HuH-7.5 (cell line): ENCODE data around the gene WDFY2.
"Not testable (repeated sequence)": the region's sequence is repeated elsewhere in the genome, so short reads cannot be mapped to it uniquely, and the experiment has no call there.

Experiments used
- DNase-seq: peaks from one replicate; pipeline ENCODE4 v3.0.0; 2011; ENCODE audit warnings: low spot score

WDFY2 gene, protein sequence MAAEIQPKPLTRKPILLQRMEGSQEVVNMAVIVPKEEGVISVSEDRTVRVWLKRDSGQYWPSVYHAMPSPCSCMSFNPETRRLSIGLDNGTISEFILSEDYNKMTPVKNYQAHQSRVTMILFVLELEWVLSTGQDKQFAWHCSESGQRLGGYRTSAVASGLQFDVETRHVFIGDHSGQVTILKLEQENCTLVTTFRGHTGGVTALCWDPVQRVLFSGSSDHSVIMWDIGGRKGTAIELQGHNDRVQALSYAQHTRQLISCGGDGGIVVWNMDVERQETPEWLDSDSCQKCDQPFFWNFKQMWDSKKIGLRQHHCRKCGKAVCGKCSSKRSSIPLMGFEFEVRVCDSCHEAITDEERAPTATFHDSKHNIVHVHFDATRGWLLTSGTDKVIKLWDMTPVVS

DNA sequence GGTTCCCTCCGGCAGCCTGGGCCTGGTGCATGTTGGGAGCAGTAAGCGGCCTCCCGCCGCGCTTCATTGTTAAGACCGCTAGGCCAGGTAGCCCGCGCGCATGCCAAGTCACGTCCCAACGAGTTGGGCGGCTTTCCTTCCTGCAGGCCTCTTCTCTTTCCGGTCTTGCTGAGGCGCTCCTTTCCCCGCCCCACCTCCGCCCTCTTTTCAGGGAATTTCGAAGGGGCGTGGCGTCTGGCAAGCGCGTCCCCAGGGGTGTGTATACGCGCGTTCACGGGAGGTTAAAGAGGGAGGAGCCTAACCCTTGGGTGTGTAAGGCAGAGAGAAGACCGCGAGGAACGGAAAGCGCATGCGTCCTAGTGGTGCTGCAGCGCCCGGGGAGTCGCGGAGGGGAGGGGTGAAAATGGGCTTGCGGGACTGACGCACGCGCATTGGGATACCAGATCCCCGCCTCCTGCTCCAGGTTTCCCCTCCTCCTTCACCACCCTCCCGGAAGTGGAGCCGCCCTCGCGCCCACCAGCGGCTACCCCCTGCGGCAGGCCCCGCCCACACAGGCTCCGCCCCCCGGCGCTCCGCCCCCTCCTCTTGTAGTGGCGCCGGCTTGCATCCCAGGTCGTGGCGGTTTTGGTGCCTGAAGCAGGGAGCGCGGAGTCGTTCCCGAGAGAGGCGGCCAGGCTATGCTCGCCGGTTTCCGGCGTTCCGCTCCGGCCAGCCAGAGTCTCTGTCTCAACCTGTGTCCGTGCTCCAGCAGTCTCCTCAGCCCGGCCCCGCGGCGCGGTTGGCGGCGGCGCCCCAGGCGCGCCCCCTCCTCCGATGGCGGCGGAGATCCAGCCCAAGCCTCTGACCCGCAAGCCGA, at the start of gene WDFY2:
Gene WDFY2 (plus strand): TSS at position 588 of the 856 bp plus-strand sequence. CDS start 226 bp downstream, at position 814.
- peak; percentile 80 for DNase-seq

DNA sequence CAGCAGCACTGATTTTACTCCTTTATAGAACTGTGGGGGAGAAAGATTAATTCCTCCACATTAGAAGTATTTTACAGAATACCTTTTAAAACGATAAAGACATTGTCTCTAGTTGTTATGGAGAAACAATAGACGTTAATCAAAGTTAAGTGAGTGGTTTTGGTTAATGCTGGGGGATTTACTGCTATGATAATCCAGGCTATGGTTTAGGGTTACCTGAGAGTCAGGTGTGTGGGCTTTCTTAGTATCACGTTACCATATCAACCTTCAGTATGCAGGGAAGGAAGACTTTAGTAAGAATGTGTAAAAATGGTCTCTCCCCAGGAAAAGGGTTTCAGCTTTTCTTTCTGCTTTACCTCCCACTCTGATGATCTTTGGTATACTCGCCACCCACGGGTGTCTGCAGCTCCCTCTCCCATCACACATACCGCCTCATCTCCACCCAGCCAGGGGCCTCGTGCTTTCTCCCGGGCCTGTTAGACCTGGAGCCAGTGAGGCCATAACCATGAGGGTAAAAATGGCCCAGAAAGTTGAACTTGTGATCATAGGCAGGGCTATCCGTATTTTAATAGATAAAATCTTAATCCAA, 45.6 kb upstream of the WDFY2 start:
- DNase-seq, result no peak

DNA sequence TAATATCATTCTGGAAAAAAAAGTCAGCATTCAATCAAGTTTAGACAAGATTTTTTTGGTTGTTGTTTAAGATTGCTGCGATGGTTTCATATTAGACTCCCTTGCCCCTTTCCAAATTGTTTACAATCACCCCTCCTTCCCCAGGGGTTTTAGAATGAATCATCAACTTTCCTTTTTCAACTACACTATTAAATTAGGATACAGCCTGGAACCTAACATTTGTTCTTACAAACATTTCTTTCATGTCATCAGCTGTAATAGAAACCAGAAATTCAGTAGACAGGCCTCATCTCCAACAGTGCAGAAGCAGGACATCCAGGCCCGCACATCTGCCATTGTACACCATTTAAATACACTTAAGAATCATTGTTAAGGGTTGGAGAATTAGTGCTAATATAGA, 44.4 kb upstream of the WDFY2 start:
- DNase-seq, result no peak

DNA sequence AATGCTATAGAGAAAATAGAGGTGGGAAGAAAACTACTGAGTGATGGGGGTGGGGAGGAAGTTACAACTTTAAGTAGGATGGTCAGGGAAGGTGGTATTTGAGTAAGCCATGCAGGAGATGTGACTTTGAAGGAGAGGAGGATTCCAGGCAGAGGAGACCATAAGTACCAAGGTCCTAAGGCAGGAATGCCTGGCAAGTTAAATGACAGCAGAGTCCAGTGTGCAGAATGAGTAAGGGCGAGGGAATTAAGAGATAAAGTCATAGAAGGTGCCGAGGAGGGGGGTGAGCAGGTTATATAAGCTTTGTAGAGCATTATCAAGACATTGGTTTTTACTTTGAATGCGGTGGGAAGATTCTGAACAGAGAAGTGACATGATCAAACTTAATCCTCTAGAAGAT, 43.2 kb upstream of the WDFY2 start:
- DNase-seq, result no peak

DNA sequence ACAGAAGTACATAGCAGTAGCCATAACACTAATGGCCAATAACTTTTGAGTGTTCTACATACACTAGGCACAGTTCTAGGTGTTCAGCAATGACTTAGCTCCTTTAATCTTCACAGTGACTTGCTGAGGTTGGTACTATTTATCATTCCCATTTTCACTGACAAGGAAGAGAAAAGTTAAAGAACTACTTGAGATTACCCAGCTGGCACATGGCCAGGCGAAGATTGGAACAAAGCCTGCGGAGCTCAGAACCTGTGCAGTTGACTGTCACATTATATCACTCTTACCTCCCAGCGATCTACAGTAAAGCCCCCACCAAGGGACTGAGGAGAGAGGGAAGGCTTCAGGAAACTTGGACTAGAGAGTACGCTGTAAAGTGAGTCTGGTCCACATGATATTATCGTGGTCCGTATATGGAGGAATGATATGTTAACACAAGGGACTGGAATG, 42.4 kb upstream of the WDFY2 start:
- DNase-seq, result no peak

DNA sequence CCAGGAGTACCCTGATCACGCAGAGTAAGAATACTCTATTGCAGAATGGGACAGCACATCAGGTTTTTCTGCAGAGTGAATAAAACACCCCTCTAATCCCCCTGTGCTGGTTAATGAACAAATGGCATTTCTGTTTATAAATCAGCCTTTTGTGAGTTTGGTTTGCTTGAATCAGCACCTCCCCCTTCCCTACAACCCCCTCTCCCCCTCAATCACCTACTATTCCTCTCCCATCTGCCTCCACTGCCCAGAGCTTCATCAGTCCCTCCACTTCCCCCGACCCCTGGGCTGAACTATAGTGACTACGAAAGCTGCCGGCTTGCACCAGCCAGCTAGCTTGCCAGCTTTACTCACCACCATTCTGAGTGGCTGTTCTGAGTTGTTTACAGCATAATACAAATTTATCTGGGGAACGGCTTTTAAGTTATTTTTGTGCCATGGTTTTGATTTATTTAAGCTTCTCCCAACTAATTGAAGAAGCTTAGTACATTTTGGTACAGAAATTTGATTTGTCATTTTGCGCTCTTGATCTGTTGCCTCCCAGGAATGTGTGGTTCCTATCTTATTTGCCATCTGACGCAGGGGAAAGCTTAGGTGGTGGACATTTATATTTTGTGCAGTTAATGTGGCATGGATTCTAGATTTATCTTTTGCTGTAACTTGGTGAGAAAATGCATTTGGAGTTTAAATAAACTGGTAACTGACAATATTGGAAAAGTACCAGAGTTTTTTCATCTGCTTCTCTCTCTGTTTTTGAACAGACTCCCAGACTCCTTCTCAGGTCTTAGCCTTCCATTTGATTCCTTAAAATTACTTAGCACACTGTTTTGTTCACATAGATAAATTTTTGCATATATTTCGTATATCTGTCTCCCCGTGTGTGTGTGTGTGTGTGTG, 41.7 kb upstream of the WDFY2 start:
- no peak for DNase-seq

DNA sequence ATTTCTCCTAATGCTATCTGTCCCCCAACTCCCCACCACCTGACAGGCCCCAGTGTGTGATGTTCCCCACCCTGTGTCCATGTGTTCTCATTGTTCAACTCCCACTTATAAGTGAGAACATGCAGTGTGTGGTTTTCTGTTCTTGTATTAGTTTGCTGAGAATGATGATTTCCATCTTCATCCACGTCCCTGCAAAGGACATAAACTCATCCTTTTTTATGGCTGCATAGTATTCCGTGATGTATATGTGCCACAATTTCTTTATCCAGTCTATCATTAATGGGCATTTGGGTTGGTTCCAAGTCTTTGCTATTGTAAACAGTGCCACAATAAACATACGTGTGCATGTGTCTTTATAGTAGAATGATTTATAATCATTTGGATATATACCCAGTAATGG, 38.8 kb upstream of the WDFY2 start:
- DNase-seq, result not testable (repeated sequence)

DNA sequence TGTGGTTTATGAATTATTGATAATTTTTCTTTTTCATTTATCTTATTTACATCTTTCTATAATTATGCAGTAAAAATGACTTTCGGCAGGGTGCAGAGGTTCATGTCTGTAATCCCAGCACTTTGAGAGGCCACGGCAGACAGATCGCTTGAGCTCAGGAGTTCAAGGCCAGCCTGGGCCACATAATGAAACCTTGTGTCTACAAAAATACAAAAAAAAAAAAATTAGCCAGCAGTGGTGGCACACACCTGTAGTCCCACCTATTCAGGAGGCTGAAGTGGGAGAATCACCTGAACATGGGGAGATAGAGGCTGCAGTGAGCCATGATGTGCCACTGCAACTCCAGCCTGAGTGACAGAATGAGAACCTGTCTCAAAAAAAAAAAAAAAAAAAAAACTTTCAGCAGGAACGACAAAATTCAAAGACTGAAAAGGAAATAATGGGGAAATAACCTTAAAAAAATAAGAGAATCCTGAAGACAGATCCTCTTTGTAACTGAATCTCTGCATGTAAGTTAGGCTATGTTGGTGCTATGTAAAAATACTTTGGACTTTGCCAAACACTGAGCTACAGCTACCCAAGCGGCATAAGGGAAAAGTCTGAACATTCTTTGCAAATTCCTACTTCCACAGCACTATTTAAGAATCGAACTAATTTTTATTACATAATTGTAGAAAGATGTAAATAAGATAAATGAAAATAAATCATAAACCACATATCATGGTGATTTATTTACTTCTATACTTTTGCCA, 36.7 kb upstream of the WDFY2 start:
- DNase-seq, result no peak

DNA sequence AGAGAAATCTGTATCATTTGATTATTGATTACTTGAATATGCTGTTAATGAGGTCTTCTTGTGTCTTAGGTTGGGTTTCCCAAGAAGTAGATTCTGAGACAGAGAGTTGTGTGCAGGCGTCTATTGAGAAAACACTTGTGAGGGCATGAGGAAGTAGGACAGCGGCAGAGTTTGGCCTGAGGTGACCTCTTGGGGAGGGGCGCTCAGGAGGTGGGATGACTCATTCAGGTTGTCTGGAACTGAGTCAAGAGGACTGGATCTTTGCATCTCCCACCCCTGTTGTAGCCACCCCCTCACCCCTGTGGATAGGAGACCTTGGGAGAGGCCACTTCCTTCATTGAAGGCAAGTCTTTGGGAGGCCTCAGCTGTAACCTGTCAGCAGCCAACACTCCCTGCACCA, 35.2 kb upstream of the WDFY2 start:
- DNase-seq, result no peak

DNA sequence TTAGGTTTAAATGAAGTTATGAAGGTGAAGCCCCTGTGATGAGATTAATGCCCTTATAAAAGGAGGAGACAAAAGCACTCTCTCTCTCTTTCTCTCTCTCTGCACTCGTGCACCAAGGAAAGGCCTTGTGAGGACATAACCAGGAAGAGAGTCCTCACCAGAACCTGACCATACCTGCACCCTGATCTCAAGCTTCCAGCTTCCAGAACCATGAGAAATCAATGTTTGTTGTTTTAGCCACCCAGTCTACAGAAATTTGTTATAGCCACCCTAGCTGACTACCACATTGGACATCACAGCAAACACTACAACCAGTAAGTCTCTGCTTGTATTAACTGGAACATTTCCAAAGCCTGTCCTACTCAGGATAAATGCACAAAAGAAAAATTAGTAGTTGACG, 34.7 kb upstream of the WDFY2 start:
- DNase-seq, result no peak

DNA sequence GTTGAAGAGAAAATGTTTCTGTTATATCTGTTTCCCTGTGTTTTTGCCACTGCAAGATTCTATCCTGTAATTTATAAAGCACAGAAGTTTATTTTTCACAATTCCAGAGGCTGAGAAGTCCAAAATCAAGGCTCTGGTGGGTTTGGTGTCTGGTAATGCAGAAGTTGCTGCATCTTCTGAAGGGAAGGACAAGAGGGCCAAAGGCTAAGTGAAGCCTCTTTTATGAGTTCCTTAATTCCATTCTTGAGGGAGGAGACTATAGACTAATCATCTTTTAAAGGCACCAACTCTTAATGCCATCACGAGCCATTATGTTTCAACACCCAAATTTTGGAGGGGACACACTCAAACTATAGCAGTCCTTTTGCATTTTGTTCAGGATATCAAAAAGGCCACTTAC, 34.1 kb upstream of the WDFY2 start:
- DNase-seq, result no peak

DNA sequence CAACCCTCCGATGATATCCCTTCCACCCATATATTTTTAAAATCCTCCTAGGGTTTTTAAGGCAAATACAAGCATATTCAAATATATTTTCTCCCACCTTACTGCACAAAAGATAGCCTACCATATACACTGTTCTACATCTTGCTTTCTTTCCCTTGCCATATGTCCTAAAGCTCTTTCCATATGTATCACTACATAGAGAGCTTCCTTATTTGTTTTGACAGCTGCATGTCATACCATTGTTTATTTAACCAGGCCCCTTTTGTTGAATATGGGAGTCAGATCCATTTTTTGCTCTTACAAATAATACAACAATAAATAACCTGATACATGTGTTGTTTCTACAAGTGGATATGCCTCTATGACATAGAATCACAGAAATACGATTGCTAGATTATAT, 32.8 kb upstream of the WDFY2 start:
- DNase-seq, result no peak

DNA sequence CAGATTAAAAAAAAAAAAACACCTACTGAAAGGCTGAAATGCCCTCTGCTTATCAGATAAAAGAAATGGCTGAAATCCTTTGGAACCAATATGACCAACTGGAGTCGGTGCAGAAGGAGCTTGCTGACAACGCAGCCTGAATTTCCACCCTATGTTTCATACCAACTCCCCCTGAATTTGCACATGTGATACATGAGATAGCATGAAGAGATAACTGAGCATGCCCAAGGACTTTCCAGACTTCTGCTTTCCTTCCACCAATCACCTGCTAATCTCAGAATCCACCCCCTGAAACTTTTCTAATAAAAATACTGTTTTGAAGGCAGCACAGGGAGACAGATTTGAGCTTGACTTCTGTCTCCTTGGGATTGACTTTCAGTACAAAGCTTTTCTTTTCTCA, 32.2 kb upstream of the WDFY2 start:
- DNase-seq, result no peak

DNA sequence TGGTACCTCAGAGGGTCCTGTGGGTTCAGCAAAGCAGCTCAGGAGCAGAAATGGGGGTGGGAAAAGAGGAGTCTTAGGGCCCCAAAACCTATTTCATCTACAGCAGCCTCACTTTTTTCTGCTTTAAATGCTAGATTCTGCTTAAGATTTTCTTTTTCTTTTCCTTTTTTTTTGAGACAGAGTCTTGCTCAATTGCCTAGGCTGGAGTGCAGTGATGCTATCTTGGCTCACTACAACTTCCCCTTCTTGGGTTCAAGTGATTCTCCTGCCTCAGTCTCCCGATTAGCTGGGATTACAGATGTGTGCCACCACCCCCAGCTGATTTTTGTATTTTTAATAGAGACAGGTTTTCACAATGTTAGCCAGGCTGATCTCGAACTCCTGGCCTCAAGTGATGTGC, 30.7 kb upstream of the WDFY2 start:
- no peak for DNase-seq

DNA sequence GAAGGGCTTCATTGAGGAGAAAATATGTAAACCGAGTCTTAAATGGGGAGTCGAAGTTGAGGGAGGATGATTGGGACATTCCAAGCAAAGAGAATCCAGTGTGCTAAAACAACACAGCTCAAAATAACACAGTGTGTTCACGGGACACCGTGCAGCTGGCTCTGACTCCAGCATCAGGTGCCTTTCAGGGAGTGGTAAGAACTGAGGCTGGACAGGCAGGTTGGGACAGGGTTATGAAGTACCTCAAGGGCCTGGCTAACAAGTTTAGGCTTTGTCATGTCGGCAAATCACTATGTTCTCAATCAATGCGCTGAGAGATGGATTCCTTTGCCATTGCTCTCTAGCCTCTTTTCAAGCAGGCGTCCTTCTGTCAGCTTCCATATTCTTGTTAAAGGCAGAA, 27.5 kb upstream of the WDFY2 start:
- no peak for DNase-seq

DNA sequence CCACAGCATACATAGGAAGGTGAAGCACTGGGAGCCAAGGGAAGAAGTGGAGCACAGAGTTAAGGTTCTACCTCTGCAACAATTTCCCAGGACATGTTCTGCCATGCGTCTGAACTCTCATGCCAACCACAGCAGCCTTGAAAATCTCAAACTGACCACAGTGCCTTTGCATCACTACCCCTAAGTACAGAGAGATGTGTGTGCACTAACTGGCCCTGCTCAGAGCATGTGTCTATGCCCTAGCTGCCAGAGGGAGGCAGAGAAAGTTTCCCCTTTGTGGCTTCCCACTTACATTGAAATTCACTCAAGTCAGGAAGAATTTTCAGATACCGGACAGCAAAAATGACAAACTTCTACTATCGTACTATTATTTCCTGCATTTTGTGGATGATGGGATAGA, 26.8 kb upstream of the WDFY2 start:
- DNase-seq, result no peak

DNA sequence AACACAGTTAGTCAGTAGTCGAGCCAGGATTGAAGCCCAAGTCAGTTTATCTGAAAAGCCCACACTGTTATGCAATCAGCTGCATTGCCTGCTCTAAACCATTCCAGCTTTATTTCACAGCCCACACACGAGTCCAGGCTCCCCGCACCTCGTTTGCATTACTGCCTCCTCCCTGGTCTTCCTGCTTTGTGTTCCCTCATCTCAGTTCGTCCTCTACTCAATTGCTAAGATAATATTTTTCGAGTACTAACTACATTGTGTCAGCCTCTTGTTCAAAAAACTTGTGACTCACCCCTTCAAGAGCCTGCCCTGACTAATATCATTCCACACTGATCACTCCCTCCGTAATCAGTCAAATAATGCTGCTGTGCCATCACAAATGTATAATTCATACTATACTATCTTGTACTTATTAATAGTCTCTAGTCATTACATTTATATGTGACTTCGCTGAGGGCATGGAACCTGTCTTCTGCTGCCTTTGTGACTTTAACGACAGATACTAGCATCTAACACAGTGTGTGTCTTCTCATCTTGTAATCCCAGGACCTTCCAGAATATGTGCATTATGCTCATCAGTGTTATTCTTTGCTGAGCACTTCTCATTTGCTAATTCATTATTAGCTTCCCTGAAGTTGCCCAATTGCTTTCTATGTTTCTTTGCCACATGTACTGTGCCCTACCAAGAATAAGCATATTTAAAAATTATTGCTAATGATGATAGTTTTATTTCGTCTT, 26.2 kb upstream of the WDFY2 start:
- DNase-seq, result no peak

DNA sequence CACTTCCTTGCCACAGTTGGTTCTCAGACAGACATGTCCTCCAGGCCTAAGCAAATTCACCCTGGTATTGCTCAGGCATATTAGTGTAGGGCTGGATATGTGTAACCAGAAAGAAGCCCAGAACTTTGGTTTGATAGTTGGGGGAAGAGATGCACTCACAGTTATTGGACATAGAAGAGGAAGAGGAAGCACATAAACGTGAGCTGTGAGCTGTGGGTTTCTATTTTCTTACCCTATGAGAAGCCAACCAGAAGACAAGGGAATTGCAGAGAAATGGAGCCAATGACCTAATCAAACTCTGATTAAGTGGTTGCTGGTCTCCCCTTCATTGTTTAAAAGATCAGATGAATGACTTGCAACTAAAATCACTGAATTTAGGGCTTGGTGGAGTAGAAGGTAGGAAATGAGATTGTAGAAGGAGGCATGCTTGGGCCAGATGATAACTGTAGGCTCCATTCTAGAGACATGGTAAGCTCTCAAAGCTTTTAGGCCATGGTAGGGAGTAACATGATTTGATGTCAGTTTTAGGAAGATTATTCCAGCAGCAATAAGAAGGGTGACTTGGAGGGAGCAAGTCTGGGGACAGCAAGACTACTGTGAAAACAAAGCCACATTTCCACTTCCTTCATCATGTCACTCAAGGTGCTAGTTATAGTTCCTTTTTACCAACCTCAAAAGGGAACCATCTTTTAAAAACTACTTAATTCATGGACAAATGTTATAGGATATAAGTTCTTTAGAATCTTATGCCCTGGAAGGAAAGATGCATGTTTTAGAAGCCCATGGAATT, 24.1 kb upstream of the WDFY2 start:
- no peak for DNase-seq

DNA sequence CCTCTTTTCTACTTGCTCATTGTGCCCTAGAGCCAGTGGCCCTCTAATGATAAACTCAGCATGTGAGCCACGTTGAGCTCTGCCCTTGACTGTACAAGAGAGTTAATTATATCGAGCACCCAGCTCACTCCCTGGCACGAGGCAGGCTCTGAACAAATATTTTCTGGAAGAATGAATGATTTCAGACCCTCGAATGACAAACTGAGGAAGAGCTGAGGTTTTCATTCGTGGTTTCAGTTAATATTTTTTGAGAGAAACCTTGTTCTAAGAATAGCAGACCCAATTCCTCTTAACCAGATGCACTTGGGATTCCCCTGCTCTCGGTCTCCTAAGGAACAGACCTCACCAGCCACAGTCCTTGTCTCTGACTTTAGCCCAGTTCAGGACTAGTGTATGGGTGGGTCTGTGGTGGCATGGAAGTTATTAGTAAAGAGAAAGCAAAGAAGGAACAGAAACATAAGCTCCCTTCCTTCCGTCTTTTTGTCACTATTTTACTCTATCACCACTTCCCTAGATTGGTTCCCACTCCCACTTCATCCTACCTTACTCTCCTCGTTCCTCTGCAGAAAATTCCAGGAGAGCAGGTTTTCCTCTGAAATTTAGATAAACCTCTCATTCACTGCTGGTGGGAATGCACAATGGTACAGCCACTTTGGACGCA, 22.1 kb upstream of the WDFY2 start:
- no peak for DNase-seq
